Upper lobe of right lung (tissue), 1 donor: Measurements from ENCODE around the gene MRPL41. TPM values are rescaled to one million over a fixed set of nuclear protein-coding genes. Genes with fewer than 3 reads are reported as not detected.

Experiments used
- ATAC-seq: fragments of 200-7000 bp; cut with Tn5 transposase; one replicate; pipeline ENCODE4 v1.9.1; 2020; ENCODE audit warnings: mild to moderate bottlenecking, moderate library complexity
- DNase-seq: peaks from one replicate; pipeline ENCODE4 v3.0.0-alpha.2; 2020
- H3K27ac ChIP-seq: fragments of 200-600 bp; one replicate; pipeline ENCODE4 v1.8.0; 2022
- H3K27me3 ChIP-seq: fragments of 200-600 bp; one replicate; pipeline ENCODE4 v1.8.0; 2022; ENCODE audit warnings: mild to moderate bottlenecking
- H3K36me3 ChIP-seq: fragments of 200-600 bp; one replicate; pipeline ENCODE4 v1.8.0; 2022
- H3K4me1 ChIP-seq: fragments of 200-600 bp; one replicate; pipeline ENCODE4 v1.8.0; 2022
- H3K4me3 ChIP-seq: fragments of 200-600 bp; one replicate; pipeline ENCODE4 v1.8.0; 2022; ENCODE audit warnings: mild to moderate bottlenecking
- H3K9me3 ChIP-seq: fragments of 200-600 bp; one replicate; pipeline ENCODE4 v1.8.0; 2022
- intact Hi-C: fragments of 100-400 bp; cut with DNase I; formaldehyde crosslinking; loops from one replicate; pipeline ENCODE4 v1.11.0; 2022
- total RNA-seq: library from RNA; stranded (reverse); fragmentation: NEBNext Ultra II Directional; extraction: Animal tissue kit (Norgen Biotek cat#: 25700); gene quantifications from one replicate; pipeline ENCODE4 v1.2.1, GENCODE V29; 2021
- TF ChIP-seq, protein P1 (sequence below): fragments of 200-600 bp; IDR thresholded peaks from one replicate; pipeline ENCODE4 v1.8.0; 2022; ENCODE audit warnings: antibody characterized with exemption
- donor health status: DM: no; HTN: yes; CAD: no; lungs with severe emphysema.

The MRPL41 gene
- total RNA-seq, 1 donor from 2014 or later: 41.6 TPM

DNA sequence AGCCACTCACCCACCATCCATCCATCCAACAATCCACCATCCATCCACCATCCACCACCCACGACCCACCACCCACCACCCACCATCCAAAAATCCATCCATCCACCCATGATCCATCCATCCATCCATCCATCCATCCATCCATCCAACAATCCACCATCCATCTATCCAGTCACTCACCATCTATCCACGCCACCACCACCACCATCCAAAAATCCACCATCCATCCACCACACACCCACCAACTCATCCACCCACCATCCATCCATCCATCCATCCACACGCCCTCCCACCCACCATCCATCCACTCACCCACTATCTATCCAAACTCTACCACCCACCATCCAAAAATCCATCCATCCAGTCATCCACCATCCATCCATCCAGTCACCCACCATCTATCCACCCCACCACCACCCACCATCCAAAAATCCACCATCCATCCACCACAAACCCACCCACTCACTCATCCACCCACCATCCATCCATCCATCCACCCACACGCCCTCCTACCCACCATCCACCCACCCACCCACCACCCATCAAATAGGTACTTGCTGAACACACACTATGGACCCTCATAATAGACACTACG, 18.0 kb downstream of the MRPL41 start:
- H3K9me3 ChIP-seq: no peaks in the 10 kb centered on the region
- no peak for DNase-seq
- TF ChIP-seq, protein P1, sequence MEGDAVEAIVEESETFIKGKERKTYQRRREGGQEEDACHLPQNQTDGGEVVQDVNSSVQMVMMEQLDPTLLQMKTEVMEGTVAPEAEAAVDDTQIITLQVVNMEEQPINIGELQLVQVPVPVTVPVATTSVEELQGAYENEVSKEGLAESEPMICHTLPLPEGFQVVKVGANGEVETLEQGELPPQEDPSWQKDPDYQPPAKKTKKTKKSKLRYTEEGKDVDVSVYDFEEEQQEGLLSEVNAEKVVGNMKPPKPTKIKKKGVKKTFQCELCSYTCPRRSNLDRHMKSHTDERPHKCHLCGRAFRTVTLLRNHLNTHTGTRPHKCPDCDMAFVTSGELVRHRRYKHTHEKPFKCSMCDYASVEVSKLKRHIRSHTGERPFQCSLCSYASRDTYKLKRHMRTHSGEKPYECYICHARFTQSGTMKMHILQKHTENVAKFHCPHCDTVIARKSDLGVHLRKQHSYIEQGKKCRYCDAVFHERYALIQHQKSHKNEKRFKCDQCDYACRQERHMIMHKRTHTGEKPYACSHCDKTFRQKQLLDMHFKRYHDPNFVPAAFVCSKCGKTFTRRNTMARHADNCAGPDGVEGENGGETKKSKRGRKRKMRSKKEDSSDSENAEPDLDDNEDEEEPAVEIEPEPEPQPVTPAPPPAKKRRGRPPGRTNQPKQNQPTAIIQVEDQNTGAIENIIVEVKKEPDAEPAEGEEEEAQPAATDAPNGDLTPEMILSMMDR: no peak
- no peak overlapping the region for H3K4me3 ChIP-seq
- no peak for ATAC-seq
- no peaks in the 10 kb centered on the region for H3K4me1 ChIP-seq
- intact Hi-C loops: no loop called here
- H3K27ac ChIP-seq: no peak overlapping the region
- H3K36me3 ChIP-seq: peaks cover 37% of the 10 kb centered on the region
- H3K27me3 ChIP-seq: no peaks in the 10 kb centered on the region

DNA sequence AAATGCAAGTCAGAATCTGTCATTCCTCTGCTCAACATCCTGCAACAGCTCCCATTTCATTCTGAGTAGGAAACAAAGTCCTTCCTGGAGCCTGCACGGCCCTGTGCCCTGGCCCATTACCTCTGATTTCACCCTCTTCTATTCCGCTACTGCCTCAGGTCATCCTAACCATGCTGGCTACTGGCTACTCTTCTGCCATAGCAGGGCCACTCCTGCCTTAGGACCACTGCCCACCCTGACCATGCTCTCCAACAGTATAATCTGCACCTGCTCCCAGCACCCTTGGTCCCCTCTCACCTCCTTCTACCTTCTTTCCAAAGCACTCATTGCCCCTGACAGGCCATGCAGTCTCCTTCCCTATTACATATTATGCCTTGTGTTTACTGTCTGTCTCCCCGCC, 18.9 kb downstream of the MRPL41 start:
- Histone ChIP-seq H3K4me3 (no peak overlapping the region), H3K4me1 (no peaks in the 10 kb centered on the region), H3K9me3 (no peaks in the 10 kb centered on the region), H3K36me3 (peaks cover 40% of the 10 kb centered on the region), H3K27ac (no peak overlapping the region), H3K27me3 (no peaks in the 10 kb centered on the region)
- TF ChIP-seq, protein P1: no peak
- DNase-seq (no peak), ATAC-seq (no peak)
- intact Hi-C loops: no loop called here

DNA sequence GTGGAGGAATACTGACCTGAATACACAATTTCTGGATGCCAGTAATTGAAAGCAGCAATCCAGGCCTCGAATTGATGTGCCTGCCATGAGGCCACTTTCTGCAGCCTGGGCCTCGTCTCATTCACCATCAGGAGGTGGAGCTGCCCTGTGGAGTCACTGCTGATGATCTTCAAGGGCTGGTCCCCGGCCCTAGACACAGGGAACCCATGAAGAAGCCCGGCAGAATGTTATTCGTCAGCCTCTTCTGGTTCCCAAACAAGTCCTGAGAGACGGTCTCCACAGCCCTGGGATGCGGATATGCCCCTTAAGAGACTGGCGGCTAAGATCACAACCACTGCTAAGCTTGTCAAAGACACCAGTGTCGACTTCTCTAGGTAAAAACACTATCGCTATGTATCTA, 22.5 kb downstream of the MRPL41 start:
- TF ChIP-seq, protein P1: no peak
- Histone ChIP-seq H3K9me3 (no peaks in the 10 kb centered on the region), H3K27me3 (no peaks in the 10 kb centered on the region), H3K27ac (no peak overlapping the region), H3K36me3 (peaks cover 50% of the 10 kb centered on the region), H3K4me3 (no peak overlapping the region), H3K4me1 (peaks cover 23% of the 10 kb centered on the region)
- DNase-seq: no peak
- no peak for ATAC-seq
- intact Hi-C loops: no loop called here

DNA sequence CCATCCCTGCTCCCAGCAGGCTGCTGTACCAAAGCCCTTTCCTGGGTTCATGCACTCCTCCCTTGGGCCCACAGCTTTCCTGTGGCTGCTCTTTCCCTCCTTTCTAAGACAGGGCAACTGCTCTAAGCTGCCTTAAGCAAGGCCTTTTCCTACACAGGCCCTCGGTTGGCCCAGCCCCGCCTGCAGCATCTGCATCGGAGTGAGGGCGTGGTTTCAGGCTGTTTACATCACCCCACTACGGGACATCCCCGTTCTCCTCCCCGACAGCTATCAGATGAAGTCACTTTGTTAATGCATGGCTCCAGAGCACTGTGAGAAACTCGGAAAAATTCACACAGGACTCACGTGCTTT, 23.7 kb downstream of the MRPL41 start:
- DNase-seq: no peak
- peaks cover 48% of the 10 kb centered on the region for H3K36me3 ChIP-seq
- H3K27me3 ChIP-seq: no peaks in the 10 kb centered on the region
- H3K27ac ChIP-seq: no peak overlapping the region
- peaks cover 27% of the 10 kb centered on the region for H3K4me1 ChIP-seq
- H3K9me3 ChIP-seq: no peaks in the 10 kb centered on the region
- TF ChIP-seq, protein P1: no peak
- H3K4me3 ChIP-seq: no peak overlapping the region
- intact Hi-C loops: no loop called here
- ATAC-seq: no peak

DNA sequence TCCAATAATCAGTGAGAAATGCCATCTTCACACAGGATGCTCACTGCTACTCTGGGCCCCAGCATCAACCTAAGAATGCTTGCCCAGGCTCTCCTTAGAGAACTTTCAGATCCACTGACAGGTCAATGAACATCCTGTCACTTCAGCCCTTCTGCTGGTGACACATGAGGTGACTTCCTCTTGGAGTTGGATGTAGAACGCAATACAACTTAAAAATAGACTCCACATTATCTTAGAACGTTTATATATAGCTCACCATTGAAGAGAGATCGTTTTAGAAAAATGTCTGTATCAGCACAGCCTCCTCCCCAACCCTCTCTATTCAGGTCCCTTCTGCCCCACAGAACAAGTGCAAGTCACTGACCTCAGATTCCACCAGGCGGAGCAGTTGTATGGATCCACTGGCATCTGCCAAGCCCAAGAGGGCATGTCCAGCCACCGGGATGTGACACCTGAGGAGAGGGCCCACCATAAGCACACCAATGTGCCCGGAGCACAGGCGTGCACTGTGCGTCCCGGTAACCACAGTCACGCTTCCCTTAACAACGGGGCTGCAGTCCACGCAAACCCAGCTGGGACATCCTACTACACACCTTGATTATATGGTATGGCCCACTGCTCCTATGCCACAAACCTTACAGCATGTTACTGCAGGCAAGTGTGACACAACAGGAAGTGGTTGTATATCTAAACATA, 24.2 kb downstream of the MRPL41 start:
- Histone ChIP-seq H3K36me3 (peaks cover 44% of the 10 kb centered on the region), H3K9me3 (no peaks in the 10 kb centered on the region), H3K4me3 (no peak overlapping the region), H3K27me3 (no peaks in the 10 kb centered on the region), H3K27ac (no peak overlapping the region), H3K4me1 (peaks cover 27% of the 10 kb centered on the region)
- DNase-seq (no peak), ATAC-seq (no peak)
- TF ChIP-seq, protein P1: no peak
- intact Hi-C loops: no loop called here
